ENCODE data around the gene IGF1R. TPM values are rescaled to one million over a fixed set of nuclear protein-coding genes. Genes with fewer than 3 reads are reported as not detected.

IGF1R gene
- total and polyA plus RNA-seq, 2 donors (not counting 3 experiments of a cell fraction or from before 2014, with no cell fraction given), result 16.1 to 59.1 TPM

GRCh38 chr15:98893401-98893800 is 245.1 kb downstream of the IGF1R start:
- no peak overlapping the region for H2AFZ ChIP-seq (ENCODE audit: low read depth, low read length)
- H3K4me3 ChIP-seq (replicated peaks in 1 of 3; ENCODE audit: insufficient read depth in 1 of 3, low read depth in 1 of 3, low read length in 3 of 3), result no peak overlapping the region
- intact Hi-C loops (cut with micrococcal nuclease) (no loop called here), dilution Hi-C loops (cut with MboI; ENCODE audit: extremely low pct_ligation_motif_present, low sequenced_read_pairs) (loop anchor here (25.0 kb wide), 1 partner anchor 231 kb away; no protein-coding TSS in a partner anchor)
- H3K27ac ChIP-seq (ENCODE audit: insufficient read depth, low read depth, low read length), result no peak overlapping the region
- no peaks in the 10 kb centered on the region for H3K9me3 ChIP-seq (replicated peaks; ENCODE audit: control insufficient read depth, insufficient read depth, low read length)
- peaks cover 53% of the 10 kb centered on the region for H3K4me1 ChIP-seq (ENCODE audit: control insufficient read depth, extremely low read depth, insufficient read depth, low read length)
- H3K9ac ChIP-seq (replicated peaks; ENCODE audit: extremely low read depth, insufficient read depth, low read length), result no peak overlapping the region
- no peaks in the 10 kb centered on the region for H3K79me2 ChIP-seq (ENCODE audit: control insufficient read depth, insufficient read depth, low read length)
- no peaks in the 10 kb centered on the region for H3K9me1 ChIP-seq (replicated peaks; ENCODE audit: control insufficient read depth, extremely low read depth, insufficient read depth, low read length)
- BruUV-seq (replicated peaks), result no TSS peak
- no peaks in the 10 kb centered on the region for H4K20me1 ChIP-seq (replicated peaks; ENCODE audit: control insufficient read depth, extremely low read depth, insufficient read depth, low read length)
- CTCF ChIA-PET, result interaction anchor here (1.0 to 3.8 kb wide), 4 partner anchors 9 to 234 kb away, joined by 3 to 20 read pairs (median 4); no protein-coding TSS in a partner anchor
- DNase-seq (ENCODE audit: low read depth, low spot score) (peak; percentile 8), FAIRE-seq (no peak)
- H3K4me2 ChIP-seq (ENCODE audit: insufficient read depth, low read length), result no peak overlapping the region
- TF ChIP-seq EZH2 (IDR thresholded peaks at IDR 0.05; ENCODE audit: borderline replicate concordance, low read depth, low read length, severe bottlenecking) (no peak), MYC (IDR thresholded peaks at IDR 0.05; ENCODE audit: low read depth, low read length) (no peak), CTCF (IDR thresholded peaks at IDR 0.05; ENCODE audit: extremely low read depth in 1 of 2, insufficient read depth in 1 of 2, low read depth in 1 of 2, low read length in 2 of 2) (no peak), MAX (IDR thresholded peaks at IDR 0.05; ENCODE audit: insufficient read depth, insufficient read length) (no peak), JUN (IDR thresholded peaks at IDR 0.05; ENCODE audit: borderline replicate concordance, insufficient read depth, insufficient read length, low read depth) (no peak), POLR2AphosphoS5 (IDR thresholded peaks at IDR 0.05; ENCODE audit: insufficient read depth, low read depth, low read length) (no peak), GATA2 (IDR thresholded peaks at IDR 0.05; ENCODE audit: insufficient read depth, insufficient read length, low read depth, low read length) (no peak)
- no peaks in the 10 kb centered on the region for H3K36me3 ChIP-seq (ENCODE audit: control insufficient read depth in 2 of 2, extremely low read depth in 1 of 2, insufficient read depth in 2 of 2, low read length in 2 of 2)
- POLR2A ChIA-PET, result interaction anchor here (0.6 kb wide), 1 partner anchor 23 kb away, joined by 4 read pairs; no protein-coding TSS in a partner anchor
- no peaks in the 10 kb centered on the region for H3K27me3 ChIP-seq (ENCODE audit: control insufficient read depth in 2 of 2, insufficient read depth in 2 of 2, low read length in 2 of 2)
